ENCODE results near the gene RPS15. TPM values are rescaled to one million over a fixed set of nuclear protein-coding genes. Genes with fewer than 3 reads are reported as not detected.
"Not testable (repeated sequence)": the region's sequence is repeated elsewhere in the genome, so short reads cannot be mapped to it uniquely, and the experiment has no call there.

The RPS15 gene
- total RNA-seq, 1 donor from 2014 or later: 695 TPM

- DNase-seq (ENCODE audit: missing footprints) (peak; percentile 39), ATAC-seq (no peak)
- intact Hi-C loops (cut with DNase I): no loop called here
Measured at GRCh38 chr19:1471515-1472160, 33.4 kb downstream of the RPS15 start.

- intact Hi-C loops (cut with DNase I): no loop called here
- DNase-seq (ENCODE audit: missing footprints): peak; percentile 64
- ATAC-seq: no peak
Measured at GRCh38 chr19:1472231-1473084, 34.3 kb downstream of the RPS15 start.

- DNase-seq (ENCODE audit: missing footprints) (peak; percentile 2), ATAC-seq (no peak)
- intact Hi-C loops (cut with DNase I): no loop called here
Measured at GRCh38 chr19:1473085-1473851, 35.1 kb downstream of the RPS15 start.

GRCh38 chr19:1474011-1474764 lies 36.0 kb downstream of the RPS15 start:
- DNase-seq (ENCODE audit: missing footprints) (peak; percentile 68), ATAC-seq (no peak)
- intact Hi-C loops (cut with DNase I): no loop called here

- intact Hi-C loops (cut with DNase I): no loop called here
- ATAC-seq: no peak
- peak; percentile 63 for DNase-seq (ENCODE audit: missing footprints)
Measured at GRCh38 chr19:1474765-1475351, 36.7 kb downstream of the RPS15 start.

GRCh38 chr19:1475751-1476437 lies 37.7 kb downstream of the RPS15 start:
- intact Hi-C loops (cut with DNase I): no loop called here
- no peak for ATAC-seq
- peak; percentile 56 for DNase-seq (ENCODE audit: missing footprints)

- intact Hi-C loops (cut with DNase I); ATAC-seq: not testable (repeated sequence)
- DNase-seq (ENCODE audit: missing footprints): peak; percentile 4
Measured at GRCh38 chr19:1477056-1477455, 38.9 kb downstream of the RPS15 start.

GRCh38 chr19:1478934-1479707 lies 40.9 kb downstream of the RPS15 start, which contains the start of gene C19orf25:
C19orf25 (minus strand) TSS chr19:1479215; CDS start chr19:1478903, 312 bp downstream.
- intact Hi-C loops (cut with DNase I): loop anchor here (1.0 kb wide), 1 partner anchor 11 kb away; the partner anchor contains the start of gene PCSK4
- ATAC-seq: peak; percentile 96
- peak; percentile 97 for DNase-seq (ENCODE audit: missing footprints)

- DNase-seq (ENCODE audit: missing footprints): peak; percentile 53
- no peak for ATAC-seq
- intact Hi-C loops (cut with DNase I): no loop called here
Measured at GRCh38 chr19:1481224-1481892, 43.2 kb downstream of the RPS15 start.

GRCh38 chr19:1481893-1482360 lies 43.7 kb downstream of the RPS15 start:
- DNase-seq (ENCODE audit: missing footprints) (peak; percentile 61), ATAC-seq (no peak)
- intact Hi-C loops (cut with DNase I): no loop called here

GRCh38 chr19:1482361-1483130 lies 44.4 kb downstream of the RPS15 start:
- intact Hi-C loops (cut with DNase I): no loop called here
- ATAC-seq: no peak
- peak; percentile 51 for DNase-seq (ENCODE audit: missing footprints)

GRCh38 chr19:1483131-1483978 lies 45.2 kb downstream of the RPS15 start:
- intact Hi-C loops (cut with DNase I): no loop called here
- ATAC-seq (no peak), DNase-seq (ENCODE audit: missing footprints) (peak; percentile 62)

GRCh38 chr19:1483979-1484428 lies 45.8 kb downstream of the RPS15 start:
- ATAC-seq: no peak
- peak; percentile 45 for DNase-seq (ENCODE audit: missing footprints)
- intact Hi-C loops (cut with DNase I): no loop called here

GRCh38 chr19:1486720-1487575 lies 48.8 kb downstream of the RPS15 start:
- no peak for ATAC-seq
- DNase-seq (ENCODE audit: missing footprints): peak; percentile 46
- intact Hi-C loops (cut with DNase I): no loop called here

Measured in Right ventricle myocardium inferior (tissue), 1 donor.